ENCODE data around the gene CBLL2. TPM values are rescaled to one million over a fixed set of nuclear protein-coding genes. Genes with fewer than 3 reads are reported as not detected.

The CBLL2 gene
- total and polyA plus RNA-seq, 2 donors (not counting 3 experiments of a cell fraction or from before 2014, with no cell fraction given) = not detected

- dilution Hi-C loops (cut with MboI; ENCODE audit: extremely low pct_ligation_motif_present, low sequenced_read_pairs) = no loop called here
- Histone ChIP-seq H3K9me3 (replicated peaks; ENCODE audit: control insufficient read depth, insufficient read depth, low read length) (no peaks in the 10 kb centered on the region), H4K20me1 (replicated peaks; ENCODE audit: control insufficient read depth, extremely low read depth, insufficient read depth, low read length) (no peaks in the 10 kb centered on the region), H2AFZ (ENCODE audit: low read depth, low read length) (no peak overlapping the region), H3K4me3 (replicated peaks in 1 of 3; ENCODE audit: insufficient read depth in 1 of 3, low read depth in 1 of 3, low read length in 3 of 3) (no peak overlapping the region), H3K36me3 (ENCODE audit: control insufficient read depth in 2 of 2, extremely low read depth in 1 of 2, insufficient read depth in 2 of 2, low read length in 2 of 2) (no peaks in the 10 kb centered on the region), H3K27ac (ENCODE audit: insufficient read depth, low read depth, low read length) (peak overlapping the region; percentile 78), H3K79me2 (ENCODE audit: control insufficient read depth, insufficient read depth, low read length) (no peaks in the 10 kb centered on the region), H3K4me1 (ENCODE audit: control insufficient read depth, extremely low read depth, insufficient read depth, low read length) (peaks cover 17% of the 10 kb centered on the region), H3K27me3 (ENCODE audit: control insufficient read depth in 2 of 2, insufficient read depth in 2 of 2, low read length in 2 of 2) (no peaks in the 10 kb centered on the region), H3K9me1 (replicated peaks; ENCODE audit: control insufficient read depth, extremely low read depth, insufficient read depth, low read length) (no peaks in the 10 kb centered on the region), H3K9ac (replicated peaks; ENCODE audit: extremely low read depth, insufficient read depth, low read length) (peak overlapping the region; percentile 47), H3K4me2 (ENCODE audit: insufficient read depth, low read length) (peak overlapping the region; percentile 77)
- CTCF ChIA-PET = interaction anchor here (1.9 kb wide), 1 partner anchor 329 kb away, joined by 7 read pairs; no protein-coding TSS in a partner anchor
- intact Hi-C loops (cut with micrococcal nuclease) = loop anchor here (5.0 kb wide), 2 partner anchors 73 to 638 kb away; no protein-coding TSS in a partner anchor
- no peak for FAIRE-seq
- POLR2A ChIA-PET = no interaction called here
- BruUV-seq (replicated peaks) = no TSS peak
- DNase-seq (ENCODE audit: low read depth, low spot score) = peak; percentile 42
- TF ChIP-seq GATA2 (IDR thresholded peaks at IDR 0.05; ENCODE audit: insufficient read depth, insufficient read length, low read depth, low read length) (peak; percentile 29), POLR2A (IDR thresholded peaks at IDR 0.05; ENCODE audit: low read depth, low read length) (no peak)
Measured at GRCh38 chrX:22314692-22315091, 42.0 kb downstream of the CBLL2 start.

- CTCF ChIA-PET = interaction anchor here (1.9 kb wide), 1 partner anchor 330 kb away, joined by 7 read pairs; no protein-coding TSS in a partner anchor
- dilution Hi-C loops (cut with MboI; ENCODE audit: extremely low pct_ligation_motif_present, low sequenced_read_pairs) = no loop called here
Measured at GRCh38 chrX:22315151-22315550, 42.4 kb downstream of the CBLL2 start.

More at GRCh38 chrX:22315151-22315550, 42.4 kb downstream of the CBLL2 start:
- TSS peak; percentile 54 for BruUV-seq (replicated peaks)
- Histone ChIP-seq H3K4me3 (replicated peaks in 1 of 3; ENCODE audit: insufficient read depth in 1 of 3, low read depth in 1 of 3, low read length in 3 of 3) (no peak overlapping the region), H3K27ac (ENCODE audit: insufficient read depth, low read depth, low read length) (peak overlapping the region; percentile 78), H3K9ac (replicated peaks; ENCODE audit: extremely low read depth, insufficient read depth, low read length) (peak overlapping the region; percentile 26), H2AFZ (ENCODE audit: low read depth, low read length) (no peak overlapping the region), H3K4me2 (ENCODE audit: insufficient read depth, low read length) (peak overlapping the region; percentile 77), H4K20me1 (replicated peaks; ENCODE audit: control insufficient read depth, extremely low read depth, insufficient read depth, low read length) (no peaks in the 10 kb centered on the region), H3K9me1 (replicated peaks; ENCODE audit: control insufficient read depth, extremely low read depth, insufficient read depth, low read length) (no peaks in the 10 kb centered on the region), H3K4me1 (ENCODE audit: control insufficient read depth, extremely low read depth, insufficient read depth, low read length) (peaks cover 17% of the 10 kb centered on the region), H3K79me2 (ENCODE audit: control insufficient read depth, insufficient read depth, low read length) (no peaks in the 10 kb centered on the region), H3K9me3 (replicated peaks; ENCODE audit: control insufficient read depth, insufficient read depth, low read length) (no peaks in the 10 kb centered on the region), H3K27me3 (ENCODE audit: control insufficient read depth in 2 of 2, insufficient read depth in 2 of 2, low read length in 2 of 2) (no peaks in the 10 kb centered on the region), H3K36me3 (ENCODE audit: control insufficient read depth in 2 of 2, extremely low read depth in 1 of 2, insufficient read depth in 2 of 2, low read length in 2 of 2) (no peaks in the 10 kb centered on the region)
- no peak for FAIRE-seq
- peak; percentile 13 for DNase-seq (ENCODE audit: low read depth, low spot score)
- POLR2A ChIA-PET = no interaction called here
- TF ChIP-seq FOS (IDR thresholded peaks at IDR 0.05; ENCODE audit: borderline replicate concordance, insufficient read depth, low read length) = peak; percentile 7
- TF ChIP-seq, protein P1, sequence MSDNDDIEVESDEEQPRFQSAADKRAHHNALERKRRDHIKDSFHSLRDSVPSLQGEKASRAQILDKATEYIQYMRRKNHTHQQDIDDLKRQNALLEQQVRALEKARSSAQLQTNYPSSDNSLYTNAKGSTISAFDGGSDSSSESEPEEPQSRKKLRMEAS (IDR thresholded peaks at IDR 0.05; ENCODE audit: insufficient read depth, insufficient read length) = no peak
- intact Hi-C loops (cut with micrococcal nuclease) = no loop called here

Measured in endothelial cell of umbilical vein (primary cell).